ENCODE measurements around the gene FARP2.

- TF ChIP-seq, protein P1, sequence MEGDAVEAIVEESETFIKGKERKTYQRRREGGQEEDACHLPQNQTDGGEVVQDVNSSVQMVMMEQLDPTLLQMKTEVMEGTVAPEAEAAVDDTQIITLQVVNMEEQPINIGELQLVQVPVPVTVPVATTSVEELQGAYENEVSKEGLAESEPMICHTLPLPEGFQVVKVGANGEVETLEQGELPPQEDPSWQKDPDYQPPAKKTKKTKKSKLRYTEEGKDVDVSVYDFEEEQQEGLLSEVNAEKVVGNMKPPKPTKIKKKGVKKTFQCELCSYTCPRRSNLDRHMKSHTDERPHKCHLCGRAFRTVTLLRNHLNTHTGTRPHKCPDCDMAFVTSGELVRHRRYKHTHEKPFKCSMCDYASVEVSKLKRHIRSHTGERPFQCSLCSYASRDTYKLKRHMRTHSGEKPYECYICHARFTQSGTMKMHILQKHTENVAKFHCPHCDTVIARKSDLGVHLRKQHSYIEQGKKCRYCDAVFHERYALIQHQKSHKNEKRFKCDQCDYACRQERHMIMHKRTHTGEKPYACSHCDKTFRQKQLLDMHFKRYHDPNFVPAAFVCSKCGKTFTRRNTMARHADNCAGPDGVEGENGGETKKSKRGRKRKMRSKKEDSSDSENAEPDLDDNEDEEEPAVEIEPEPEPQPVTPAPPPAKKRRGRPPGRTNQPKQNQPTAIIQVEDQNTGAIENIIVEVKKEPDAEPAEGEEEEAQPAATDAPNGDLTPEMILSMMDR (conservative IDR thresholded peaks at IDR 0.05; ENCODE audit: low read length) = no peak
- no peak for TF ChIP-seq EZH2phosphoT487 (IDR thresholded peaks at IDR 0.05; ENCODE audit: borderline replicate concordance)
Measured at GRCh38 chr2:241375300-241375699, 19.2 kb downstream of the FARP2 start.

Data from Loucy (cell line).